HUES64 (cell line): ENCODE results near the gene TRIM58.

Experiments
- H3K27ac ChIP-seq: 2 replicates; pipeline ENCODE4 v1.7.0; 2013; ENCODE audit warnings: low read depth, low read length, inconsistent platforms
- H3K27me3 ChIP-seq: 2 replicates; pipeline ENCODE4 v1.6.1; 2013; ENCODE audit warnings: mild to moderate bottlenecking, low read length; ENCODE audit not compliant: insufficient read depth
- H3K36me3 ChIP-seq: 2 replicates; pipeline ENCODE4 v1.6.1; 2013; ENCODE audit warnings: mild to moderate bottlenecking, low read length; ENCODE audit not compliant: insufficient read depth
- H3K4me1 ChIP-seq: 2 replicates; pipeline ENCODE4 v1.6.1; 2013; ENCODE audit warnings: mild to moderate bottlenecking, low read length, moderate library complexity; ENCODE audit not compliant: insufficient read depth
- H3K4me3 ChIP-seq: 2 replicates; pipeline ENCODE4 v1.5.1; 2013; ENCODE audit warnings: mild to moderate bottlenecking, low read length, moderate library complexity
- H3K9ac ChIP-seq: 2 replicates; pipeline ENCODE4 v1.6.1; 2013; ENCODE audit warnings: mild to moderate bottlenecking, low read depth, low read length
- H3K9me3 ChIP-seq: 2 replicates; pipeline ENCODE4 v1.6.1; 2013; ENCODE audit warnings: low read depth, low read length; ENCODE audit not compliant: insufficient read depth
- WGBS: fragments of 150-250, 120-280 bp; methylation state at CpG from one replicate; pipeline ENCODE4 v1.1.7; 2013; ENCODE audit warnings: missing lambda C conversion rate; 5-methylcytosine and 5-hydroxymethylcytosine counted together

TRIM58 gene

DNA sequence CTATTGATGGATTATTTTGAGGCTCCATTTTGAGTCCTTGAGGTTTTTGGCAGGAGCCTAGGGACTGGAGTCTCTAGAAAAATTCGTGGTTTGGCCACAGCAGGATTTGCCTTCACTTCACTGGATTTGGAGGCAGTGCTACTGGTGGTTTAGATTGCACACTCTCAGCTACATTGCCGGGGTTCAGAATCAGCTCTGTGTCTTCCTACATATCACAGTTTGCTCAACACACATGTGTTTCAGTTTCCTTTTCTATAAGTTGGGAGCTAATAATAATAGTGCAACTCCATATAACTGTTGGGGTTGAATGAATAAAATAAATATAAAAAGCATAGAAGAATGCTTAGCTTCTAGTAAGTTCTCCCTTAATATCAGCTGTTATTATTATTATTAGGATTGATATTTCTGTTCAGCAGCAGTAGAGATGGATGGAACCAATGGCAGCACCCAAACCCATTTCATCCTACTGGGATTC, 38.2 kb downstream of the TRIM58 start, which contains the start of gene OR2W3:
OR2W3 (plus strand) TSS at position 425 of the 475 bp plus-strand sequence; CDS start at position 425, 0 bp downstream.
- WGBS = 50% methylated on average over 2 of the region's 2 CpGs
- H3K9me3 ChIP-seq = peaks cover 44% of the 10 kb centered on the region

DNA sequence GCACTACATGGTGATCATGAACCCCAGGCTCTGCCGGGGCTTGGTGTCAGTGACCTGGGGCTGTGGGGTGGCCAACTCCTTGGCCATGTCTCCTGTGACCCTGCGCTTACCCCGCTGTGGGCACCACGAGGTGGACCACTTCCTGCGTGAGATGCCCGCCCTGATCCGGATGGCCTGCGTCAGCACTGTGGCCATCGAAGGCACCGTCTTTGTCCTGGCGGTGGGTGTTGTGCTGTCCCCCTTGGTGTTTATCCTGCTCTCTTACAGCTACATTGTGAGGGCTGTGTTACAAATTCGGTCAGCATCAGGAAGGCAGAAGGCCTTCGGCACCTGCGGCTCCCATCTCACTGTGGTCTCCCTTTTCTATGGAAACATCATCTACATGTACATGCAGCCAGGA, 39.0 kb downstream of the TRIM58 start:
- no peak overlapping the region for H3K27ac ChIP-seq
- peaks cover 48% of the 10 kb centered on the region for H3K9me3 ChIP-seq
- H3K27me3 ChIP-seq = no peaks in the 10 kb centered on the region
- no peak overlapping the region for H3K4me3 ChIP-seq
- no peaks in the 10 kb centered on the region for H3K36me3 ChIP-seq
- WGBS = 80% methylated on average over 14 of the region's 14 CpGs
- no peak overlapping the region for H3K9ac ChIP-seq
- no peaks in the 10 kb centered on the region for H3K4me1 ChIP-seq

More for the DNA sequence above, 38.2 kb downstream of the TRIM58 start, which contains the start of gene OR2W3:
- Histone ChIP-seq H3K27me3 (no peaks in the 10 kb centered on the region), H3K27ac (no peak within 1 kb of the TSS), H3K36me3 (no peaks in the 10 kb centered on the region), H3K9ac (no peak within 1 kb of the TSS), H3K4me1 (no peaks in the 10 kb centered on the region), H3K4me3 (no peak within 1 kb of the TSS)

DNA sequence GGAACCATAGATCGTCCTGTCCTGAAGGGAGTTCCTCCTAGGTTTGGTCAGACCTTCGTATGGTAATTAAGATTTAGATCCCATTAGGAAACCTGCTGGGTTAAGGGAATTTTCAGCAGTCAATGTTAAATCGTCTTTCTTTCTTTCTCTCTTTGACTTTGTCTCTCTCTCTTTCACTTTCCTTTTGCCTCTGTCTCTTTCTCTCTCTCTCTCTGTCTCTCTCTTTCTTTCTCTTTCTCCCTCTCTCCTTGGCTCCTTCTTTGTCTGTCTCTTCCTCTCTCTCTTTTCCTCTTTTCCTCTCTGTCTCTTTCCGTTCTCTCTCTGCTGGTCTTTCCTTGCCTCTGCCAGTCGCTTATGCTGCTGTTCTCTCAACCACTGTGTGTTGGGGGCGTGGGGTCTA, 47.1 kb downstream of the TRIM58 start:
- H3K9ac ChIP-seq = no peak overlapping the region
- no peak overlapping the region for H3K27ac ChIP-seq
- H3K4me1 ChIP-seq = no peaks in the 10 kb centered on the region
- no peaks in the 10 kb centered on the region for H3K36me3 ChIP-seq
- WGBS = 74% methylated on average over 6 of the region's 6 CpGs
- H3K9me3 ChIP-seq = peaks cover 54% of the 10 kb centered on the region
- no peaks in the 10 kb centered on the region for H3K27me3 ChIP-seq
- H3K4me3 ChIP-seq = no peak overlapping the region

DNA sequence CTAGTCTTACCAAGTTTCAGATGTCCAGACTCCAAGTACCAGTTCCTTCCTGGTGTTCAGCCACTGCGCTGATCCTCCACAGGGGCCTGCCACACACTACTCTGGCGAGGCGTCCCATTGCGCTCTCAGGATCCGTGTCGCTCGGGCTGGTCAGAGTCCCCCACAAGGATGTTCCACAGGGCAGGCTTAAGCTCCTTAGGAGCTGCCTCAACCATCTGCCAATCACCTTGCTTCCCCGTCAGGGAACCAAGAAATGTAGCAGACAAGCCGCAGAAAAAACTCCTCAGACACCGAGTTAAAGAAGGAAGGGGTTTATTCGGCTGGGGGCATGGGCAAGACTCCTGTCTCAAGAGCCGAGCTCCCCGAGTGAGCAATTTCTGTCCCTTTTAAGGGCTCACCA, 48.2 kb downstream of the TRIM58 start:
- no peak overlapping the region for H3K4me3 ChIP-seq
- H3K27me3 ChIP-seq = no peaks in the 10 kb centered on the region
- no peaks in the 10 kb centered on the region for H3K36me3 ChIP-seq
- H3K27ac ChIP-seq = no peak overlapping the region
- H3K4me1 ChIP-seq = no peaks in the 10 kb centered on the region
- WGBS = 92% methylated on average over 13 of the region's 13 CpGs
- H3K9ac ChIP-seq = no peak overlapping the region
- H3K9me3 ChIP-seq = peaks cover 55% of the 10 kb centered on the region

DNA sequence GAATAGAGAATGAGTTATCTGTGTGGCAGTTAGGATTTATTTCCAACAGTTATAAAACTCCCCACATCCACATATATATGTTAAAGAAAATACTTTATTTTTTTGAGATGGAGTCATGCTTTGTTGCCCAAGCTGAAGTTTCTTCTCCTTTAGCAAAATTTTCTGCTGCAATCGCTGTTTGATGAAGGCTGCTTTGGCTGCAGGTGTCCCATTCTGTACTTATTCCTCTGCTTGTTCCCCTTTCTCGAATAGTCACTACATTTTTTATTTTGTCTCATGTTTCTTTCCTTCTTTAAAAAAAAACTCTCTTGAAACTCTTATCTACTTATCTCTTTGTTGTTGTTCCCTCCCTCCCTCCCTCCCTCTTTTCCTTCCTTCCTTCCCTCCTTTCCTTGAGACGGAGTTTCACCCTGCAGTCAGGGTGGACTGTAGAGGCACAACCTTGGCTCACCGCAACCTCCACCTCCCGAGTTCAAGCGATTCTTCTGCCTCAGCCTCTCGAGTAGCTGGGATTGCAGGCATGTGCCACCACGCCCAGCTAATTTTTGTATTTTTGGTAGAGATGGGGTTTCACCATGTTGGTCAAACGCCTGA, 49.0 kb downstream of the TRIM58 start:
- WGBS = 62% methylated on average over 9 of the region's 9 CpGs
- no peaks in the 10 kb centered on the region for H3K27me3 ChIP-seq
- H3K9me3 ChIP-seq = peaks cover 59% of the 10 kb centered on the region
- no peak overlapping the region for H3K4me3 ChIP-seq
- H3K4me1 ChIP-seq = no peaks in the 10 kb centered on the region
- H3K36me3 ChIP-seq = no peaks in the 10 kb centered on the region
- no peak overlapping the region for H3K27ac ChIP-seq
- H3K9ac ChIP-seq = no peak overlapping the region

DNA sequence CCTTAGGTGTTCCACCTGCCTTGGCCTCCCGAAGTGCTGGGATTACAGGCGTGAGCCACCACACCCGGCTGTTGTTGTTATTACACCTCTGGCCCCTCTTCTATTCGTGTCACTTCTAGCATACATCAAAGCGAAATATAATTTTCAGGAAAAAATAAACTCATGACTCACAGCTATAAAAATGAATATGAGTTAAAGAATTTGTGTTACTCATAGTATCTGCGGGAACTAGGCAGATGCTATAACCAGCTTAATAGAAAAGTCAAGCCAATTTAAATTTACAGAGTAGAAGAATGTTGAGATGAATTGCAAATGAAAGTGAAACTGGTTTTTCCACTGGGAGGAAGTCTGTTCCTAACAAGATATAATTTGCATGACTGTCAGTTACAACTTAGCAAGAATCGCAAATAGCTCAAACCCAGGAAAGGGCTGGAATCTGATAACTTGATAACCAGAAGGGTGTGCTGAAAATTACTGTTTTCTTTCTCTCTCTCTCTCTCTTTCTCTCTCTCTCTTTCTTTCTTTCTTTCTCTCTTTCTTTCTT, 49.6 kb downstream of the TRIM58 start:
- H3K36me3 ChIP-seq = no peaks in the 10 kb centered on the region
- H3K9ac ChIP-seq = no peak overlapping the region
- WGBS = 98% methylated on average over 5 of the region's 7 CpGs
- H3K27ac ChIP-seq = no peak overlapping the region
- H3K4me1 ChIP-seq = no peaks in the 10 kb centered on the region
- no peaks in the 10 kb centered on the region for H3K27me3 ChIP-seq
- H3K4me3 ChIP-seq = no peak overlapping the region
- peaks cover 59% of the 10 kb centered on the region for H3K9me3 ChIP-seq

DNA sequence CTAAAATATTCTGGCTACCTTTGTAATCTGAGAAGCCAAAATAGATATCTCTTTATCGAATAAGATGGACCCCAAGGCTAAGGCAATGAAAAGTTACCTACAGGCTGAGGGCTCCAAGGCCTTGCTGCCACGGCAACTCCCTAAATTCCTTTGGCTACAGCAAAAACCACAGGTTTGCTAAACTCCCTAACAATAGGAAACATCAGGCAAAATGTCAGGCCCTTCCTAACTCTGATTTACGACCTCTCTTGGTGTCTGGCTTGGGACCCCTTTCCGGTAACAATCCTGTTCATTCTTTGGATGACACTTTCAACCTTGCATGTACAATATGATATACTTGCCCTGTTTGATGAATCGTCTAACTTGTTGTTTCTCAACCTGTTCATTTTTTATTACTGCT, 51.8 kb downstream of the TRIM58 start:
- no peaks in the 10 kb centered on the region for H3K36me3 ChIP-seq
- no peak overlapping the region for H3K27ac ChIP-seq
- H3K4me1 ChIP-seq = no peaks in the 10 kb centered on the region
- H3K27me3 ChIP-seq = no peaks in the 10 kb centered on the region
- H3K9ac ChIP-seq = no peak overlapping the region
- no peak overlapping the region for H3K4me3 ChIP-seq
- peaks cover 72% of the 10 kb centered on the region for H3K9me3 ChIP-seq
- WGBS = 88% methylated on average over 5 of the region's 5 CpGs

DNA sequence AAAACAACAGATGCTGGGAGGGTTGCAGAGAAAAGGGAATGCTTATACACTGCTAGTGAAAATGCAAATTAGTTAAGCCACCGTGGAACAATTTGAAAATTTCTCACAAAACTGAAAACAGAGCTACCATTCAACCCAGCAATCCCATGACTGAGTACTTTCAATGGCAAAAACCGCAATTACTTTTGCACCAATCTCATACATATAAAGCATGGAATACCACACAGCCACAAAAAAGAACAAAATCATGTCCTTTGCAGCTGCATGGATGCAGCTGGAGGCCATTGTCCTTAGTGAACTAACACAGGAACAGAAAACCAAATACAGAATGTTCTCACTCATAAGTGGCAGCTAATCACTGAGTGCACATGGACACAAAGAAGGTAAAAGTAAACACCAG, 56.8 kb downstream of the TRIM58 start:
- Histone ChIP-seq H3K9ac (no peak overlapping the region), H3K4me1 (no peaks in the 10 kb centered on the region), H3K36me3 (no peaks in the 10 kb centered on the region), H3K4me3 (no peak overlapping the region), H3K27me3 (no peaks in the 10 kb centered on the region), H3K27ac (no peak overlapping the region), H3K9me3 (peaks cover 88% of the 10 kb centered on the region)
- 48% methylated on average over 2 of the region's 2 CpGs for WGBS

DNA sequence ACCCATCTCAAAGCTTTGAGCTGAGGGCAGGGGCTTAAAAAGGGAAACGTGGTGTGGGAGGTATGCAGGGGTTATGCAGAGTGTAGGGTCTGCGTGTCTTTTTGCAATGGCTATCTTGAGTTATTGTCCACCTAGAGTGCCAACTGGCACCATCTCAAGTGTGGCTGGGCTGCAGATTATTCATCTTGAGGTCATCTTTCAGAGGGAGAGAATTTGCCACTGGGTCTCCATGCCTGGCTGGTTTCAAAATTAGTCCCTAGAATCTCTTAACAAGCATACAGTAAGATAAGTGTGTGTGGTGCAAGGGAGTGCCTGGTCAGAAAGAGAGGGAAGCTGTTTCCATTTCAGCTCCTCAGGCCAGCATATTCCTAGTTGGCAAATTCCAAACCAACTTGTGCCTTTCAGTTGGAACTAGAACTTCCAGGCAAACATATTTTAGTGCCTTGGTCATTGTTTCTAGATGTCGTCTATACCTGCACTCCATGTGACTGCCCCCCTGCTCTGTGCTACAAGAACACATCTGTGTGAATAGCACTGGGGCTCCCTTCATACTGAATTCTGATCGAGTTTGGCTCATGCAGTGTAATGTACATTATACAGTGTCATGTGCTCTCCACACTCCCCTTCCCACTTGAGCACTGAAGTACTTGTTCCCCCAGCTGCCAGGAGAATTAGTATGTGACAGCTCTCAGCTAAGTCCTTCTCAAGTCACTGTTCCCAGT, 58.1 kb downstream of the TRIM58 start:
- H3K27me3 ChIP-seq = no peaks in the 10 kb centered on the region
- H3K27ac ChIP-seq = no peak overlapping the region
- no peaks in the 10 kb centered on the region for H3K4me1 ChIP-seq
- H3K36me3 ChIP-seq = no peaks in the 10 kb centered on the region
- 54% methylated on average over 4 of the region's 4 CpGs for WGBS
- no peak overlapping the region for H3K9ac ChIP-seq
- peaks cover 97% of the 10 kb centered on the region for H3K9me3 ChIP-seq
- H3K4me3 ChIP-seq = no peak overlapping the region

DNA sequence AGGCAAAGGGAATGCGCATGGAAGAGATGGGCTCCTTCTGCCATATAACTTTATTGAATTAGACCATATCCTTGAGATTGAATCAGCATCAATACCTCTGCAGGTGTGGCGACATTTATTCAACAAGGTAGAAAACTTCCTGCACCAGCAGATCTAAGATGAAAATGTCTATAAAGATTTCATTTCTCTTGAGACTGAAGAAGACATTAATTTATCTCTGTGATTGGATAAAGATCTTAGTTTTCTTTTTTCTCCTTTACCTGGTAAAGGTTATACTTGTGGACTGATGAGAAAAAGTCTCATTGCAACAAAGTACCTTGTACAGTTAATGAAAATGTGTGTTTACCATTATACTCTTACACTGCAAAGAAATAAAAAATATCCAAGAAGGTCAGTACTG, 63.0 kb downstream of the TRIM58 start, which contains the start of gene OR2T8:
OR2T8 (plus strand) TSS at position 301 of the 400 bp plus-strand sequence. CDS start 766 bp downstream, outside the sequence.
- Histone ChIP-seq H3K27me3 (no peaks in the 10 kb centered on the region), H3K27ac (no peak within 1 kb of the TSS), H3K4me3 (no peak within 1 kb of the TSS), H3K9ac (no peak within 1 kb of the TSS), H3K9me3 (peaks cover 91% of the 10 kb centered on the region), H3K4me1 (no peaks in the 10 kb centered on the region), H3K36me3 (no peaks in the 10 kb centered on the region)
- WGBS = 90% methylated on average over 2 of the region's 2 CpGs

DNA sequence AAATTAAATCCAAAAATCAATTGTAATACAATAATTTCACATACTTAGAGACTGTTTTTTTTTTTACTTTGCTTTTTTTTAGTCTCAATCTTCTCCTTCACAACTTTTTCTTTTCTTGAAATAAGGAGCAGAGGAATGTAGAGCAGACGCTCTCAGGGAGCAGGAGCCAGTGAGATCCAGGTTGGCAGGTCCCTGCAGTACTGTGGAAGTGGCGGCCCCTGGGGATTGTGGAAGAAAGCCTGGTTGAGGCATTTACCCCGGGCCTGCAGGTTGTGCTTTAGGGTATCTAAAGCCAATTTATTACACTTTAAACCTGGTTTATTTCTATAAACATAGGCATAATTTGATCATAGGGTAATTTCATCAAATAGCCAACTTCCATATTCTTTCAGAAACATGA, 67.0 kb downstream of the TRIM58 start:
- 80% methylated on average over 2 of the region's 3 CpGs for WGBS
- no peaks in the 10 kb centered on the region for H3K36me3 ChIP-seq
- H3K4me3 ChIP-seq = no peak overlapping the region
- no peak overlapping the region for H3K9ac ChIP-seq
- H3K9me3 ChIP-seq = peaks cover 91% of the 10 kb centered on the region
- no peaks in the 10 kb centered on the region for H3K4me1 ChIP-seq
- H3K27me3 ChIP-seq = no peaks in the 10 kb centered on the region
- H3K27ac ChIP-seq = no peak overlapping the region
